H1 (cell line): Measurements from ENCODE around the gene ACAP3. TPM values are rescaled to one million over a fixed set of nuclear protein-coding genes. Genes with fewer than 3 reads are reported as not detected.

Experiments
- ATF3 ChIP-seq: IDR thresholded peaks from 2 replicates; pipeline ENCODE4 v1.6.1; 2011; ENCODE audit warnings: low read depth, mild to moderate bottlenecking, low read length; ENCODE audit not compliant: insufficient read depth
- BACH1 ChIP-seq: IDR thresholded peaks from 2 replicates; pipeline ENCODE4 v1.6.1; 2012; ENCODE audit warnings: low read length, improper control_type of control experiment
- BRCA1 ChIP-seq: IDR thresholded peaks from 2 replicates; pipeline ENCODE4 v1.6.1; 2012; ENCODE audit warnings: low read depth, low read length, improper control_type of control experiment
- CBX8 ChIP-seq: fragments of 300-800, 300-1000 bp; sonication (generic); IDR thresholded peaks from 2 replicates; pipeline ENCODE4 v1.7.1; 2016; ENCODE audit warnings: low read depth, low read length, borderline replicate concordance
- CHD2 ChIP-seq: IDR thresholded peaks from 2 replicates; pipeline ENCODE4 v1.6.1; 2012; ENCODE audit warnings: low read length, improper control_type of control experiment
- CTBP2 ChIP-seq: IDR thresholded peaks from 2 replicates; pipeline ENCODE4 v1.7.0; 2011; ENCODE audit warnings: borderline replicate concordance, mild to moderate bottlenecking, moderate library complexity, mixed read lengths, low read length; ENCODE audit not compliant: insufficient read depth, insufficient read length
- HDAC2 ChIP-seq, 2 experiments: fragments of 300-600 bp in 1 of 2; sonication (generic) in 1 of 2; IDR thresholded peaks; 2 replicates each; pipeline ENCODE4 v1.6.1; 2011 to 2012; ENCODE audit warnings: low read depth in 2 of 2, low read length in 2 of 2, mild to moderate bottlenecking in 2 of 2, moderate library complexity in 2 of 2, borderline replicate concordance in 1 of 2, inconsistent platforms in 1 of 2
- HDAC6 ChIP-seq: IDR thresholded peaks from one replicate; pipeline ENCODE4 v1.7.1; 2012; ENCODE audit warnings: low read depth, mild to moderate bottlenecking, inconsistent platforms, low read length, moderate library complexity
- PHF8 ChIP-seq: fragments of 200-600 bp; sonication (generic); conservative IDR thresholded peaks from 2 replicates; pipeline ENCODE4 v1.7.1; 2012; ENCODE audit warnings: low read depth, mild to moderate bottlenecking, inconsistent platforms, low read length, moderate library complexity
- RAD21 ChIP-seq, 2 experiments: IDR thresholded peaks in 1 of 2; conservative IDR thresholded peaks in 1 of 2; 2 replicates each; pipeline ENCODE4 v1.6.1; 2011; ENCODE audit warnings: low read depth in 2 of 2, low read length in 2 of 2, improper control_type of control experiment in 1 of 2, inconsistent platforms in 1 of 2, mild to moderate bottlenecking in 1 of 2, moderate library complexity in 1 of 2
- RBBP5 ChIP-seq: IDR thresholded peaks from 2 replicates; pipeline ENCODE4 v1.7.1; 2012; ENCODE audit warnings: low read depth, mild to moderate bottlenecking, inconsistent platforms, low read length, moderate library complexity, borderline replicate concordance
- RNF2 ChIP-seq: fragments of 200-900, 300-1000 bp; sonication (generic); IDR thresholded peaks from 2 replicates; pipeline ENCODE4 v1.7.1; 2016; ENCODE audit warnings: borderline replicate concordance, low read depth, mild to moderate bottlenecking, antibody characterized with exemption, low read length; ENCODE audit not compliant: poor library complexity, severe bottlenecking; ENCODE audit errors: missing control alignments
- SIRT6 ChIP-seq: IDR thresholded peaks from one replicate; pipeline ENCODE4 v1.7.1; 2012; ENCODE audit warnings: low read length, inconsistent platforms
- SP4 ChIP-seq: IDR thresholded peaks from 2 replicates; pipeline ENCODE4 v1.6.1; 2012; ENCODE audit warnings: low read length, inconsistent platforms
- SRF ChIP-seq: IDR thresholded peaks from 2 replicates; pipeline ENCODE4 v1.6.1; 2011; ENCODE audit warnings: mild to moderate bottlenecking, low read depth, low read length, moderate library complexity
- TAF1 ChIP-seq: IDR thresholded peaks from 2 replicates; pipeline ENCODE4 v1.6.1; 2011; ENCODE audit warnings: mild to moderate bottlenecking, low read depth, low read length
- TEAD4 ChIP-seq: IDR thresholded peaks from 2 replicates; pipeline ENCODE4 v1.6.1; 2012; ENCODE audit warnings: low read depth, low read length, inconsistent platforms, mixed read lengths
- YY1 ChIP-seq: IDR thresholded peaks from 2 replicates; pipeline ENCODE4 v1.6.1; 2011; ENCODE audit warnings: low read depth, mild to moderate bottlenecking, low read length
- ZNF274 ChIP-seq: IDR thresholded peaks from 2 replicates; pipeline ENCODE4 v1.7.0; 2012; ENCODE audit warnings: low read length, borderline replicate concordance; ENCODE audit errors: extremely low read depth
- polyA plus RNA-seq, 7 experiments: library from polyadenylated mRNA; depleted of rRNA in 3 of 7; stranded (reverse) in 5 of 7; unstranded in 2 of 7; fragments of >200 nt in 5 of 7; fragments of 200-250 nt in 2 of 7; gene quantifications; 1 replicate in 5 of 7; 2 replicates in 1 of 7; 4 replicates in 1 of 7; pipeline versions ENCODE4 v1.2.1 to v1.2.3, GENCODE V29; 2011 to 2013; ENCODE audit warnings: missing spikeins in 2 of 7, mixed read lengths in 2 of 7
- total RNA-seq: library from RNA; stranded (reverse); fragmentation: NEBNext Ultra II Directional; extraction: Animal tissue kit (Norgen Biotek cat#: 25700); gene quantifications from 2 replicates; pipeline ENCODE4 v1.2.1, GENCODE V29; 2021
- TF ChIP-seq, protein P1 (sequence below), 3 experiments: IDR thresholded peaks; 1 replicate in 2 of 3; 2 replicates in 1 of 3; pipeline versions ENCODE4 v1.5.1 to v1.6.1; 2011; ENCODE audit warnings: low read length in 3 of 3, mild to moderate bottlenecking in 3 of 3, inconsistent platforms in 2 of 3, low read depth in 1 of 3, moderate library complexity in 1 of 3; ENCODE audit not compliant: insufficient read depth in 1 of 3; ENCODE audit errors: control extremely low read depth in 1 of 3

Gene ACAP3
- total and polyA plus RNA-seq, 2 of the 8 experiments (the other 6 are each of a cell fraction or from before 2014, with no cell fraction given), result 14.8 to 28.3 TPM

GRCh38 chr1:1308756-1309250 lies 1.1 kb upstream of the ACAP3 start (continued):
- TF ChIP-seq YY1 (no peak), CBX8 (no peak), TAF1 (no peak), RAD21 (IDR thresholded peaks at IDR 0.05 in 1 of 2, conservative IDR thresholded peaks at IDR 0.05 in 1 of 2; ENCODE audit: low read depth in 2 of 2, low read length in 2 of 2) (no peak), ATF3 (no peak), ZNF274 (no peak), BACH1 (no peak), CTBP2 (no peak), SP4 (no peak), CHD2 (no peak), HDAC6 (no peak), SIRT6 (no peak), RNF2 (no peak), BRCA1 (no peak), PHF8 (peak; percentile 22; the same call in 1 of the 2 replicates), RBBP5 (no peak), SRF (no peak), HDAC2 (IDR thresholded peaks at IDR 0.05; ENCODE audit: borderline replicate concordance in 1 of 2, low read depth in 2 of 2, low read length in 2 of 2) (peak in 1 of 2 experiments; percentile 45; a peak in 1 of 4 replicates), TEAD4 (no peak)
- TF ChIP-seq, protein P1, sequence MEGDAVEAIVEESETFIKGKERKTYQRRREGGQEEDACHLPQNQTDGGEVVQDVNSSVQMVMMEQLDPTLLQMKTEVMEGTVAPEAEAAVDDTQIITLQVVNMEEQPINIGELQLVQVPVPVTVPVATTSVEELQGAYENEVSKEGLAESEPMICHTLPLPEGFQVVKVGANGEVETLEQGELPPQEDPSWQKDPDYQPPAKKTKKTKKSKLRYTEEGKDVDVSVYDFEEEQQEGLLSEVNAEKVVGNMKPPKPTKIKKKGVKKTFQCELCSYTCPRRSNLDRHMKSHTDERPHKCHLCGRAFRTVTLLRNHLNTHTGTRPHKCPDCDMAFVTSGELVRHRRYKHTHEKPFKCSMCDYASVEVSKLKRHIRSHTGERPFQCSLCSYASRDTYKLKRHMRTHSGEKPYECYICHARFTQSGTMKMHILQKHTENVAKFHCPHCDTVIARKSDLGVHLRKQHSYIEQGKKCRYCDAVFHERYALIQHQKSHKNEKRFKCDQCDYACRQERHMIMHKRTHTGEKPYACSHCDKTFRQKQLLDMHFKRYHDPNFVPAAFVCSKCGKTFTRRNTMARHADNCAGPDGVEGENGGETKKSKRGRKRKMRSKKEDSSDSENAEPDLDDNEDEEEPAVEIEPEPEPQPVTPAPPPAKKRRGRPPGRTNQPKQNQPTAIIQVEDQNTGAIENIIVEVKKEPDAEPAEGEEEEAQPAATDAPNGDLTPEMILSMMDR (IDR thresholded peaks at IDR 0.05; ENCODE audit: control extremely low read depth in 1 of 3, insufficient read depth in 1 of 3, low read depth in 1 of 3, low read length in 3 of 3), result no peak
